Measurements from ENCODE around the gene SLC2A1. TPM values are rescaled to one million over a fixed set of nuclear protein-coding genes. Genes with fewer than 3 reads are reported as not detected.

Gene SLC2A1
- total and polyA plus RNA-seq, 4 donors: 9.5 to 143 (median 28.6) TPM

GRCh38 chr1:42945164-42945563, 13.5 kb downstream of the SLC2A1 start:
- H3K4me1 ChIP-seq (ENCODE audit: control insufficient read depth in 5 of 5, insufficient read depth in 5 of 5, low read length in 5 of 5): peaks cover 6 to 43% (median 18%) of the 10 kb centered on the region in 5 donors
- peaks cover 0 to 8% (median 1%) of the 10 kb centered on the region in 4 donors for H3K36me3 ChIP-seq (ENCODE audit: control insufficient read depth in 4 of 4, insufficient read depth in 4 of 4, low read length in 4 of 4)
- H3K27ac ChIP-seq (ENCODE audit: low read depth in 1 of 2, low read length in 1 of 2): peak overlapping the region in 1 of 2 donors; percentile 85
- no peak for DNase-seq
- no peak overlapping the region for H3K9ac ChIP-seq (ENCODE audit: insufficient read depth in 1 of 2, low read length in 2 of 2)
- TF ChIP-seq, protein P1, sequence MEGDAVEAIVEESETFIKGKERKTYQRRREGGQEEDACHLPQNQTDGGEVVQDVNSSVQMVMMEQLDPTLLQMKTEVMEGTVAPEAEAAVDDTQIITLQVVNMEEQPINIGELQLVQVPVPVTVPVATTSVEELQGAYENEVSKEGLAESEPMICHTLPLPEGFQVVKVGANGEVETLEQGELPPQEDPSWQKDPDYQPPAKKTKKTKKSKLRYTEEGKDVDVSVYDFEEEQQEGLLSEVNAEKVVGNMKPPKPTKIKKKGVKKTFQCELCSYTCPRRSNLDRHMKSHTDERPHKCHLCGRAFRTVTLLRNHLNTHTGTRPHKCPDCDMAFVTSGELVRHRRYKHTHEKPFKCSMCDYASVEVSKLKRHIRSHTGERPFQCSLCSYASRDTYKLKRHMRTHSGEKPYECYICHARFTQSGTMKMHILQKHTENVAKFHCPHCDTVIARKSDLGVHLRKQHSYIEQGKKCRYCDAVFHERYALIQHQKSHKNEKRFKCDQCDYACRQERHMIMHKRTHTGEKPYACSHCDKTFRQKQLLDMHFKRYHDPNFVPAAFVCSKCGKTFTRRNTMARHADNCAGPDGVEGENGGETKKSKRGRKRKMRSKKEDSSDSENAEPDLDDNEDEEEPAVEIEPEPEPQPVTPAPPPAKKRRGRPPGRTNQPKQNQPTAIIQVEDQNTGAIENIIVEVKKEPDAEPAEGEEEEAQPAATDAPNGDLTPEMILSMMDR (IDR thresholded peaks at IDR 0.05; ENCODE audit: control extremely low read depth, extremely low read depth): no peak
- no peaks in the 10 kb centered on the region for H3K9me3 ChIP-seq (ENCODE audit: control insufficient read depth in 4 of 4, insufficient read depth in 3 of 4, low read length in 3 of 4)
- no peaks in the 10 kb centered on the region for H3K27me3 ChIP-seq (ENCODE audit: control insufficient read depth in 3 of 3, insufficient read depth in 3 of 3, low read length in 2 of 3)
- H3K4me3 ChIP-seq: no peak overlapping the region
- WGBS, 2 donors: 64 to 69% methylated on average over 6 of the region's 6 CpGs
- no peak for ATAC-seq (ENCODE audit: insufficient read depth, low FRiP score)

DNA sequence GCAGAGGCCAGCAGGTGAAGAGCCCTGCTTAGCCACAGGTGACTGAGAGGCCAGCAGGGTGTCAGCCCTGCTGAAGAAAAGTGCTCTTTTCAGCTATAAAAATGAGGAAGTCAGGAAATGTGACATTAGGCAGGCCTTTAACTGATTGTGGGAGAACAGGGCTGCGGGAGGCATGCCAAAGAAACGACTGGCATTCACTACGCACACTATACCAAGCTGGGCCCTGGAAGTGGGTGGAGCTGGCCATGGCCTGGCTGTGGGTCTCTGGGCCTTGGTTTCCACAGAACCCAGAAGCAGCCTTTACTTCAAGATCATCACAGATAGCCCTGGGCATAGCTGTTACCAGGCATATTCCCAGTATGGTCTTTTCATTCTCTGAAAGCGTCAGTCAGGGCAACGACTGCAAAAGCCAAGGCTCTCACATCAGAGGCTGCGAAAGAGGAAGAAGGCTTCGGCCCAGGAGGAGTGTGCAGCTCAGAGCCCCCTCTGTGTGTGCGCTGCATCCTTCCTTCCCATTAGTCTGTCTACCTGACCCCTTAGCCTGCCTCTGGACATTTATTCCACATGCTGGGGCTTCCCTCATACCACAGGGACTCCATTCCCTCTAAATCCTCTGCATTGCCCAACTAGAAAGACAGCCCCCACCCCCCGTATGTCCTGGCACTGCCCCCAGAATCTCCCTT, 14.3 kb downstream of the SLC2A1 start:
- WGBS, 2 donors: 30 to 49% methylated on average over 9 of the region's 9 CpGs
- Histone ChIP-seq H3K36me3 (ENCODE audit: control insufficient read depth in 4 of 4, insufficient read depth in 4 of 4, low read length in 4 of 4) (peaks cover 0 to 8% (median 1%) of the 10 kb centered on the region in 4 donors), H3K4me1 (ENCODE audit: control insufficient read depth in 5 of 5, insufficient read depth in 5 of 5, low read length in 5 of 5) (peaks cover 3 to 43% (median 18%) of the 10 kb centered on the region in 5 donors), H3K4me3 (no peak overlapping the region), H3K9me3 (ENCODE audit: control insufficient read depth in 4 of 4, insufficient read depth in 3 of 4, low read length in 3 of 4) (no peaks in the 10 kb centered on the region), H3K27me3 (ENCODE audit: control insufficient read depth in 3 of 3, insufficient read depth in 3 of 3, low read length in 2 of 3) (no peaks in the 10 kb centered on the region), H3K9ac (ENCODE audit: insufficient read depth in 1 of 2, low read length in 2 of 2) (no peak overlapping the region), H3K27ac (ENCODE audit: low read depth in 1 of 2, low read length in 1 of 2) (peak overlapping the region; percentile 37 to 85)
- no peak for DNase-seq
- no peak for ATAC-seq (ENCODE audit: insufficient read depth, low FRiP score)
- TF ChIP-seq, protein P1 (IDR thresholded peaks at IDR 0.05; ENCODE audit: control extremely low read depth, extremely low read depth): no peak

DNA sequence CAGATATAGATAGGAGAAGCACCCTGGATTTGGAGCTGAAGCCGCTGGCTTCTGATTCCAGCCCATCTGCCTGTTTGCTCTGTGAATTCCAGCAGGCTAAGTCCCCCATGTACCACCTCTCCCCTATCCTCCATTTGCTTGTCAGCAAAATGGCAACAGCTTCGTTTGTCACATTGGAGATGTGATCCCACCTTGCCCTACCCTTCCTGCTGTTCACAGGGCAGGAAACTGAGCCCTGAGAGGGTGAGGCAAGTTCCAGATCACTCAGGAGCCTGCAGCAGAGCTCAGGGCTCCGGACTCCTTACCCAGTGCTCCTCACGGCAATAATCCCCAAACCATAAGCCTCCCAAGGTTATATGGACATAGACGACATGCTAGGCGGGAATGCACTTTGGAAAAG, 14.9 kb downstream of the SLC2A1 start:
- DNase-seq: no peak
- no peak for ATAC-seq (ENCODE audit: insufficient read depth, low FRiP score)
- Histone ChIP-seq H3K9me3 (ENCODE audit: control insufficient read depth in 4 of 4, insufficient read depth in 3 of 4, low read length in 3 of 4) (no peaks in the 10 kb centered on the region), H3K36me3 (ENCODE audit: control insufficient read depth in 4 of 4, insufficient read depth in 4 of 4, low read length in 4 of 4) (peaks cover 0 to 8% (median 1%) of the 10 kb centered on the region in 4 donors), H3K27me3 (ENCODE audit: control insufficient read depth in 3 of 3, insufficient read depth in 3 of 3, low read length in 2 of 3) (no peaks in the 10 kb centered on the region), H3K4me1 (ENCODE audit: control insufficient read depth in 5 of 5, insufficient read depth in 5 of 5, low read length in 5 of 5) (peaks cover 0 to 45% (median 16%) of the 10 kb centered on the region in 5 donors), H3K9ac (ENCODE audit: insufficient read depth in 1 of 2, low read length in 2 of 2) (no peak overlapping the region), H3K27ac (ENCODE audit: low read depth in 1 of 2, low read length in 1 of 2) (peak overlapping the region; percentile 4 to 85), H3K4me3 (no peak overlapping the region)
- TF ChIP-seq, protein P1 (IDR thresholded peaks at IDR 0.05; ENCODE audit: control extremely low read depth, extremely low read depth): no peak
- WGBS, 2 donors: 73 to 83% methylated on average over 6 of the region's 6 CpGs
